Endothelial cell of umbilical vein (primary cell): ENCODE data around the gene ZBTB22. TPM values are rescaled to one million over a fixed set of nuclear protein-coding genes. Genes with fewer than 3 reads are reported as not detected.

Experiments
- BruUV-seq: library from RNA; stranded (reverse); fragments of 400-500 nt; replicated peaks from 2 replicates; lab custom pipeline; 2021; lab: Mats Ljungman, UMichigan
- CTCF ChIA-PET: fragments of 300-600, 350-600 bp; sonication (Branson Sonifier 250); formaldehyde crosslinking; loops from one replicate; lab custom pipeline; 2021; ENCODE audit warnings: antibody characterized with exemption, inconsistent platforms; lab: Charles Lee
- POLR2A ChIA-PET: fragments of 300-600, 350-600 bp; sonication (Branson Sonifier 250); formaldehyde crosslinking; loops from one replicate; lab custom pipeline; 2021; ENCODE audit warnings: antibody characterized with exemption, inconsistent platforms; lab: Charles Lee
- DNase-seq: peaks from one replicate; pipeline ENCODE4 v3.0.0-alpha.2; 2011; ENCODE audit warnings: low read depth, low spot score
- FAIRE-seq: peaks from 2 replicates; lab custom pipeline; 2011; peaks lifted over from hg19 to GRCh38; lab: Jason Lieb, UNC
- H2AFZ ChIP-seq: 2 replicates; pipeline ENCODE4 v1.6.0; 2012; ENCODE audit warnings: low read depth, low read length, control low read depth, inconsistent platforms
- H3K27ac ChIP-seq: 2 replicates; pipeline ENCODE4 v1.5.1; 2011; ENCODE audit warnings: low read depth, mild to moderate bottlenecking, control low read depth, low read length, moderate library complexity; ENCODE audit not compliant: insufficient read depth
- H3K27me3 ChIP-seq, 2 experiments: 2 replicates each; pipeline versions ENCODE4 v1.6.0 to v1.6.1; 2011; ENCODE audit warnings: low read length in 2 of 2, mixed read lengths in 1 of 2; ENCODE audit not compliant: control insufficient read depth in 2 of 2, insufficient read depth in 2 of 2
- H3K36me3 ChIP-seq, 2 experiments: 2 replicates in 1 of 2; 3 replicates in 1 of 2; pipeline ENCODE4 v1.5.1; 2011; ENCODE audit warnings: low read length in 2 of 2, mild to moderate bottlenecking in 1 of 2, moderate library complexity in 1 of 2; ENCODE audit not compliant: control insufficient read depth in 2 of 2, insufficient read depth in 2 of 2; ENCODE audit errors: extremely low read depth in 1 of 2
- H3K4me1 ChIP-seq: 3 replicates; pipeline ENCODE4 v1.5.1; 2011; ENCODE audit warnings: mild to moderate bottlenecking, low read length; ENCODE audit not compliant: control insufficient read depth, insufficient read depth; ENCODE audit errors: extremely low read depth
- H3K4me2 ChIP-seq: 2 replicates; pipeline ENCODE4 v1.6.1; 2011; ENCODE audit warnings: low read length, control low read depth, mixed read lengths; ENCODE audit not compliant: insufficient read depth
- H3K4me3 ChIP-seq, 3 experiments: fragments of 200-600 bp in 1 of 3; sonication (generic), shearing (Covaris generic) in 1 of 3; replicated peaks in 1 of 3; 2 replicates each; pipeline ENCODE4 v1.5.1; 2011 to 2016; ENCODE audit warnings: control low read depth in 3 of 3, low read length in 3 of 3, mild to moderate bottlenecking in 2 of 3, inconsistent platforms in 1 of 3, low read depth in 1 of 3, moderate library complexity in 1 of 3; ENCODE audit not compliant: insufficient read depth in 1 of 3
- H3K79me2 ChIP-seq: 2 replicates; pipeline ENCODE4 v1.6.0; 2012; ENCODE audit warnings: low read length, inconsistent platforms; ENCODE audit not compliant: control insufficient read depth, insufficient read depth
- H3K9ac ChIP-seq: replicated peaks from 2 replicates; pipeline ENCODE3; 2011; ENCODE audit warnings: low read length, control low read depth; ENCODE audit not compliant: insufficient read depth; ENCODE audit errors: extremely low read depth
- H3K9me1 ChIP-seq: replicated peaks from 3 replicates; pipeline ENCODE4 v1.6.0; 2011; ENCODE audit warnings: mild to moderate bottlenecking, low read length; ENCODE audit not compliant: control insufficient read depth, insufficient read depth; ENCODE audit errors: extremely low read depth
- H3K9me3 ChIP-seq: replicated peaks from 2 replicates; pipeline ENCODE4 v1.5.1; 2012; ENCODE audit warnings: low read length, inconsistent platforms; ENCODE audit not compliant: control insufficient read depth, insufficient read depth
- H4K20me1 ChIP-seq: replicated peaks from 2 replicates; pipeline ENCODE3; 2011; ENCODE audit warnings: mild to moderate bottlenecking, low read length; ENCODE audit not compliant: control insufficient read depth, insufficient read depth; ENCODE audit errors: extremely low read depth
- CTCF ChIP-seq, 2 donors: IDR thresholded peaks; 1 replicate in 1 of 2; 2 replicates in 1 of 2; pipeline ENCODE4 v1.5.1; 2011; ENCODE audit warnings: low read length in 2 of 2, mild to moderate bottlenecking in 2 of 2, moderate library complexity in 2 of 2, control low read depth in 1 of 2, inconsistent platforms in 1 of 2, low read depth in 1 of 2; ENCODE audit not compliant: insufficient read depth in 1 of 2; ENCODE audit errors: extremely low read depth in 1 of 2
- EZH2 ChIP-seq: IDR thresholded peaks from 2 replicates; pipeline ENCODE4 v1.6.1; 2012; ENCODE audit warnings: borderline replicate concordance, low read depth, mild to moderate bottlenecking, moderate library complexity, low read length, inconsistent platforms; ENCODE audit not compliant: severe bottlenecking
- FOS ChIP-seq: IDR thresholded peaks from 2 replicates; pipeline ENCODE4 v1.6.1; 2011; ENCODE audit warnings: mild to moderate bottlenecking, low read length, moderate library complexity, borderline replicate concordance; ENCODE audit not compliant: insufficient read depth
- GATA2 ChIP-seq: IDR thresholded peaks from 2 replicates; pipeline ENCODE4 v1.7.0; 2011; ENCODE audit warnings: low read depth, mild to moderate bottlenecking, moderate library complexity, mixed read lengths, low read length; ENCODE audit not compliant: insufficient read length, insufficient read depth
- JUN ChIP-seq: IDR thresholded peaks from 2 replicates; pipeline ENCODE4 v1.6.1; 2011; ENCODE audit warnings: borderline replicate concordance, low read depth; ENCODE audit not compliant: insufficient read length, insufficient read depth
- MYC ChIP-seq: IDR thresholded peaks from one replicate; pipeline ENCODE4 v1.6.1; 2011; ENCODE audit warnings: mild to moderate bottlenecking, low read depth, low read length
- POLR2A ChIP-seq: IDR thresholded peaks from 2 replicates; pipeline ENCODE4 v1.6.1; 2012; ENCODE audit warnings: low read depth, mild to moderate bottlenecking, control low read depth, low read length
- POLR2AphosphoS5 ChIP-seq: IDR thresholded peaks from 2 replicates; pipeline ENCODE4 v1.6.1; 2012; ENCODE audit warnings: low read depth, mild to moderate bottlenecking, control low read depth, low read length, moderate library complexity; ENCODE audit not compliant: insufficient read depth
- dilution Hi-C: fragments of 300-500 bp; cut with MboI; formaldehyde crosslinking; loops from one replicate; pipeline ENCODE4 v1.15.0; 2019; ENCODE audit warnings: low sequenced_read_pairs; ENCODE audit not compliant: extremely low pct_ligation_motif_present
- intact Hi-C: fragments of 100-400 bp; cut with micrococcal nuclease; formaldehyde crosslinking; loops from one replicate; pipeline ENCODE4 v1.10.0; 2022
- polyA plus RNA-seq, 4 experiments: library from polyadenylated mRNA; depleted of rRNA in 3 of 4; stranded (reverse) in 3 of 4; unstranded in 1 of 4; fragments of >200 nt; gene quantifications; 2 replicates each; pipeline versions ENCODE4 v1.2.1 to v1.2.3, GENCODE V29; 2011 to 2012; ENCODE audit warnings: missing spikeins in 1 of 4
- total RNA-seq: library from RNA; stranded (reverse); gene quantifications from 2 replicates; pipeline ENCODE4 v1.2.3, GENCODE V29; 2021
- TF ChIP-seq, protein P1 (sequence below): IDR thresholded peaks from 2 replicates; pipeline ENCODE4 v1.6.1; 2011; ENCODE audit not compliant: insufficient read depth, insufficient read length

ZBTB22 gene
- total and polyA plus RNA-seq, 2 donors (not counting 3 experiments of a cell fraction or from before 2014, with no cell fraction given) = 12.6 to 15.4 TPM

- no peaks in the 10 kb centered on the region for H3K9me1 ChIP-seq
- TF ChIP-seq FOS (no peak), MYC (no peak), POLR2A (no peak), CTCF (IDR thresholded peaks at IDR 0.05; ENCODE audit: extremely low read depth in 1 of 2, insufficient read depth in 1 of 2, low read depth in 1 of 2, low read length in 2 of 2) (no peak), GATA2 (no peak), JUN (no peak), EZH2 (no peak), POLR2AphosphoS5 (no peak)
- TF ChIP-seq, protein P1, sequence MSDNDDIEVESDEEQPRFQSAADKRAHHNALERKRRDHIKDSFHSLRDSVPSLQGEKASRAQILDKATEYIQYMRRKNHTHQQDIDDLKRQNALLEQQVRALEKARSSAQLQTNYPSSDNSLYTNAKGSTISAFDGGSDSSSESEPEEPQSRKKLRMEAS = no peak
- H3K9me3 ChIP-seq = no peaks in the 10 kb centered on the region
- H3K4me1 ChIP-seq = no peaks in the 10 kb centered on the region
- no peaks in the 10 kb centered on the region for H3K36me3 ChIP-seq
- POLR2A ChIA-PET = no interaction called here
- no peaks in the 10 kb centered on the region for H3K27me3 ChIP-seq
- BruUV-seq = no TSS peak
- H3K9ac ChIP-seq = no peak overlapping the region
- no peaks in the 10 kb centered on the region for H3K79me2 ChIP-seq
- FAIRE-seq (no peak), DNase-seq (no peak)
- no peak overlapping the region for H3K4me2 ChIP-seq
- no peak overlapping the region for H3K4me3 ChIP-seq
- CTCF ChIA-PET = interaction anchor here (0.9 kb wide), 1 partner anchor 9 kb away, joined by 3 read pairs; no protein-coding TSS in a partner anchor
- no peak overlapping the region for H3K27ac ChIP-seq
- no peak overlapping the region for H2AFZ ChIP-seq
- dilution Hi-C loops = no loop called here
- H4K20me1 ChIP-seq = no peaks in the 10 kb centered on the region
- intact Hi-C loops = no loop called here
Observed at GRCh38 chr6:33333666-33334065, 16.1 kb upstream of the ZBTB22 start.
